PC-9 (cell line): ENCODE data around the gene HPRT1. TPM values are rescaled to one million over a fixed set of nuclear protein-coding genes. Genes with fewer than 3 reads are reported as not detected.

ENCODE experiments used
- BruUV-seq: library from RNA; stranded (reverse); fragments of 400-500 nt; replicated peaks from 2 replicates; lab custom pipeline; 2021; lab: Mats Ljungman, UMichigan
- CTCF ChIA-PET: fragments of 300-600 bp; sonication (Branson Sonifier 250); formaldehyde crosslinking; loops from one replicate; lab custom pipeline; 2022; ENCODE audit warnings: antibody characterized with exemption; lab: Charles Lee
- POLR2A ChIA-PET: fragments of 300-600 bp; sonication (Branson Sonifier 250); formaldehyde crosslinking; loops from one replicate; lab custom pipeline; 2022; ENCODE audit warnings: antibody characterized with exemption; ENCODE audit not compliant: unreplicated experiment; lab: Charles Lee
- DNase-seq, 2 experiments: peaks; one replicate each; pipeline versions ENCODE4 v3.0.0 to v3.0.0-alpha.2; 2015 to 2022; ENCODE audit warnings: mixed read lengths in 1 of 2
- H2AFZ ChIP-seq: fragments of 200-600 bp; sonication (generic); 2 replicates; pipeline ENCODE4 v1.8.1; 2017; ENCODE audit warnings: antibody characterized with exemption
- H3F3A ChIP-seq: fragments of 200-600 bp; sonication (generic); 2 replicates; pipeline ENCODE4 v1.8.1; 2017; ENCODE audit warnings: antibody characterized with exemption, mild to moderate bottlenecking, low read depth; ENCODE audit not compliant: insufficient read depth
- H3K27ac ChIP-seq: fragments of 200-600 bp; sonication (generic); 2 replicates; pipeline ENCODE4 v1.6.1; 2016; ENCODE audit warnings: mixed run types
- H3K27me3 ChIP-seq: fragments of 200-600 bp; sonication (generic); 2 replicates; pipeline ENCODE4 v1.6.1; 2016; ENCODE audit warnings: low read depth, mixed run types; ENCODE audit not compliant: insufficient read depth
- H3K36me3 ChIP-seq: fragments of 200-600 bp; sonication (generic); 2 replicates; pipeline ENCODE4 v1.6.1; 2016; ENCODE audit warnings: low read depth, mixed run types
- H3K4me1 ChIP-seq: fragments of 200-600 bp; sonication (generic); replicated peaks from 2 replicates; pipeline ENCODE4 v1.6.1; 2016; ENCODE audit warnings: mixed run types; ENCODE audit not compliant: insufficient read depth
- H3K4me2 ChIP-seq: fragments of 200-600 bp; sonication (generic); 2 replicates; pipeline ENCODE4 v1.6.1; 2017; ENCODE audit warnings: mixed run types
- H3K4me3 ChIP-seq: fragments of 200-600 bp; sonication (generic); 2 replicates; pipeline ENCODE4 v1.6.1; 2016; ENCODE audit warnings: mixed run types
- H3K79me2 ChIP-seq: fragments of 200-600 bp; sonication (generic); 2 replicates; pipeline ENCODE4 v1.6.1; 2017; ENCODE audit warnings: low read depth, mixed run types
- H3K9me2 ChIP-seq: fragments of 200-600 bp; sonication (generic); 2 replicates; pipeline ENCODE4 v1.8.1; 2017; ENCODE audit warnings: mild to moderate bottlenecking; ENCODE audit not compliant: insufficient read depth
- H3K9me3 ChIP-seq: fragments of 200-600 bp; sonication (generic); 2 replicates; pipeline ENCODE4 v1.8.1; 2016; ENCODE audit warnings: low read depth; ENCODE audit not compliant: insufficient read depth
- H4K20me1 ChIP-seq: fragments of 200-600 bp; sonication (generic); 2 replicates; pipeline ENCODE4 v1.8.1; 2017; ENCODE audit not compliant: insufficient read depth
- EZH2 ChIP-seq: fragments of 200-600 bp; sonication (generic); IDR thresholded peaks from 2 replicates; pipeline ENCODE4 v1.8.0; 2017; ENCODE audit warnings: antibody characterized with exemption, low read depth
- intact Hi-C: fragments of 100-400 bp; cut with micrococcal nuclease; formaldehyde crosslinking; loops from one replicate; pipeline ENCODE4 v1.10.0; 2022; ENCODE audit not compliant: unreplicated experiment
- total RNA-seq: library from RNA; stranded (reverse); gene quantifications from 2 replicates; pipeline ENCODE4 v1.2.3, GENCODE V29; 2021
- TF ChIP-seq, protein P1 (sequence below): fragments of 200-600 bp; sonication (generic); conservative IDR thresholded peaks from 2 replicates; pipeline ENCODE4 v1.6.1; 2017; ENCODE audit warnings: mixed run types, antibody characterized with exemption, mild to moderate bottlenecking, moderate library complexity

HPRT1 gene
- total RNA-seq, 1 experiment from 2014 or later = 61.7 TPM

DNA sequence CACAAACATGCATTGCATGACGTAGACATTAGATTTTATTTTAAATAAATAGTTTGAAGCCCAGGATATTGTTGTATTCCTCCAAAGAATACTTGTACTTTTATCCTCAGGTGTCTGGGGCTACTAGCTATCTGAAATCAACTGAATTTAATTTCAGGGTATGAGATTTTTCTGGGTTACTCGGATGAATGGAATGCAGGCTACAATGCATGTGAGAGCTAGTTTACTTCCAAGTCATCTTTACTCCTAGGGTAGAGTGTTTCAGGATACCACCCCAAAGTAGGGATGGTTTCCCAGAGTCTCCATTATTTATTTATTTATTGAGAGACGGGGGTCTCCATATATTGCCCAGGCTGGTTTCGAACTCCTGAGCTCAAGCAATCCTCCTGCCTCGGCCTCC lies 66.4 kb downstream of the HPRT1 start:
- Histone ChIP-seq H3K9me3 (no peaks in the 10 kb centered on the region), H4K20me1 (no peaks in the 10 kb centered on the region), H3K4me2 (no peak overlapping the region), H3K27ac (no peak overlapping the region), H3K27me3 (no peaks in the 10 kb centered on the region), H3F3A (peaks cover 7% of the 10 kb centered on the region; the same call in 1 of the 2 replicates), H3K4me3 (no peak overlapping the region), H2AFZ (no peak overlapping the region), H3K79me2 (no peaks in the 10 kb centered on the region), H3K4me1 (peaks cover 19% of the 10 kb centered on the region), H3K9me2 (no peaks in the 10 kb centered on the region), H3K36me3 (no peaks in the 10 kb centered on the region)
- intact Hi-C loops = no loop called here
- TF ChIP-seq, protein P1, sequence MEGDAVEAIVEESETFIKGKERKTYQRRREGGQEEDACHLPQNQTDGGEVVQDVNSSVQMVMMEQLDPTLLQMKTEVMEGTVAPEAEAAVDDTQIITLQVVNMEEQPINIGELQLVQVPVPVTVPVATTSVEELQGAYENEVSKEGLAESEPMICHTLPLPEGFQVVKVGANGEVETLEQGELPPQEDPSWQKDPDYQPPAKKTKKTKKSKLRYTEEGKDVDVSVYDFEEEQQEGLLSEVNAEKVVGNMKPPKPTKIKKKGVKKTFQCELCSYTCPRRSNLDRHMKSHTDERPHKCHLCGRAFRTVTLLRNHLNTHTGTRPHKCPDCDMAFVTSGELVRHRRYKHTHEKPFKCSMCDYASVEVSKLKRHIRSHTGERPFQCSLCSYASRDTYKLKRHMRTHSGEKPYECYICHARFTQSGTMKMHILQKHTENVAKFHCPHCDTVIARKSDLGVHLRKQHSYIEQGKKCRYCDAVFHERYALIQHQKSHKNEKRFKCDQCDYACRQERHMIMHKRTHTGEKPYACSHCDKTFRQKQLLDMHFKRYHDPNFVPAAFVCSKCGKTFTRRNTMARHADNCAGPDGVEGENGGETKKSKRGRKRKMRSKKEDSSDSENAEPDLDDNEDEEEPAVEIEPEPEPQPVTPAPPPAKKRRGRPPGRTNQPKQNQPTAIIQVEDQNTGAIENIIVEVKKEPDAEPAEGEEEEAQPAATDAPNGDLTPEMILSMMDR = no peak
- no peak for TF ChIP-seq EZH2
- CTCF ChIA-PET = no interaction called here
- BruUV-seq = no TSS peak
- POLR2A ChIA-PET = interaction anchor here (0.7 to 0.9 kb wide), 3 partner anchors 52 to 238 kb away, joined by 3 to 26 read pairs (median 9); no protein-coding TSS in a partner anchor
- no peak for DNase-seq

DNA sequence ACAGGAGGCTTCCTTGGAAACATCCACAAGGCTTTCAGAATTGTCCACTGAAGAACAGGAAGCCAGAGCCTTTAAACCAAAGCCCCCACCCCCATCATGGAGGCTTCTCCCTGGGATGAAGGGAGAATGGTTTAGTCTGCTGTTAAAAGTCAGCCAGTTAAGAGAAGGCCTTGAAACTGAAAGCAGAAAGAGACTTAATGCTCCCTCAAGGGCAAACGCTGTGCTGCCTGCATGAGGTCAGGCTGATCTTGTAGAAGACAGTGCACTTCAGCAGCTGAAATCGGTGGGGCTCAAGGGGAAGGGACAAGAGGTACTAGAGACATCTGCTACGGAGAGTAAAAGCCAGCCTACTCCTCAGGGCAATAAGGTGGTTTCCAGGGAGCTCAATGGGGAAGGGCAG lies 69.0 kb downstream of the HPRT1 start:
- Histone ChIP-seq H3K27me3 (no peaks in the 10 kb centered on the region), H3F3A (peaks cover 7% of the 10 kb centered on the region; the same call in 1 of the 2 replicates), H3K27ac (no peak overlapping the region), H3K79me2 (no peaks in the 10 kb centered on the region), H2AFZ (no peak overlapping the region), H3K36me3 (no peaks in the 10 kb centered on the region), H4K20me1 (no peaks in the 10 kb centered on the region), H3K4me2 (no peak overlapping the region), H3K9me2 (no peaks in the 10 kb centered on the region), H3K9me3 (no peaks in the 10 kb centered on the region), H3K4me3 (no peak overlapping the region), H3K4me1 (peaks cover 31% of the 10 kb centered on the region)
- BruUV-seq = no TSS peak
- intact Hi-C loops = no loop called here
- POLR2A ChIA-PET = no interaction called here
- no peak for TF ChIP-seq EZH2
- TF ChIP-seq, protein P1 = no peak
- DNase-seq = no peak
- CTCF ChIA-PET = interaction anchor here (0.6 kb wide), 1 partner anchor 367 kb away, joined by 3 read pairs; no protein-coding TSS in a partner anchor

DNA sequence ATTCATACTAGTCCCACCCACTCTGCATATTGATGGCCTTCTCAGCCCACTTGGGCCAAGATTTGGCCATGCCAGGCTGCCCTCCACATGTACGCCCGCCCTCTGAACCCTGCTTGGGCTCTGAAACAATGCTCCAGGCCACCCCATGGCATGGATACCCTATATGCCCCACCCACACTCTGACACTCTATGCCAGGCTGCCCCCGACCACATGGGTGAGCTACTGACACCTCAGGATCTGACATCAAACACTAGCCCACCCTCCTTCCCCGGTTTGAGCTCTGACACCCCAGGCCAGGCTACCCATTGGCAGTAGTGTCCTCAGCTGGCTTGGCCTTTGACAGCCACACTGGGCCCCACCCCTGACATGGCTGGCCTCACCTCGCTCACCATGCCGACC lies 69.5 kb downstream of the HPRT1 start:
- no peaks in the 10 kb centered on the region for H3K9me3 ChIP-seq

More for the DNA sequence above, 69.5 kb downstream of the HPRT1 start:
- no peak for DNase-seq
- TF ChIP-seq, protein P1 = no peak
- no peak for TF ChIP-seq EZH2
- no TSS peak for BruUV-seq
- Histone ChIP-seq H3K36me3 (no peaks in the 10 kb centered on the region), H3K79me2 (no peaks in the 10 kb centered on the region), H2AFZ (no peak overlapping the region), H3K4me2 (no peak overlapping the region), H4K20me1 (no peaks in the 10 kb centered on the region), H3K4me3 (no peak overlapping the region), H3K9me2 (no peaks in the 10 kb centered on the region), H3K27ac (no peak overlapping the region), H3K27me3 (no peaks in the 10 kb centered on the region), H3K4me1 (peaks cover 31% of the 10 kb centered on the region), H3F3A (peaks cover 7% of the 10 kb centered on the region; the same call in 1 of the 2 replicates)
- intact Hi-C loops = no loop called here
- CTCF ChIA-PET = no interaction called here
- POLR2A ChIA-PET = no interaction called here
